HG02885 (cell line): Measurements from ENCODE around the gene ABCC8.

ENCODE experiments used
- ATAC-seq: cut with Tn5 transposase; IDR thresholded peaks from one replicate; pipeline ENCODE4 v1.9.1; 2021; ENCODE audit warnings: mild to moderate bottlenecking; ENCODE audit not compliant: unreplicated experiment, poor library complexity

The ABCC8 gene

GRCh38 chr11:17506942-17507341, 30.3 kb upstream of the ABCC8 start:
- ATAC-seq: peak; percentile 85

DNA sequence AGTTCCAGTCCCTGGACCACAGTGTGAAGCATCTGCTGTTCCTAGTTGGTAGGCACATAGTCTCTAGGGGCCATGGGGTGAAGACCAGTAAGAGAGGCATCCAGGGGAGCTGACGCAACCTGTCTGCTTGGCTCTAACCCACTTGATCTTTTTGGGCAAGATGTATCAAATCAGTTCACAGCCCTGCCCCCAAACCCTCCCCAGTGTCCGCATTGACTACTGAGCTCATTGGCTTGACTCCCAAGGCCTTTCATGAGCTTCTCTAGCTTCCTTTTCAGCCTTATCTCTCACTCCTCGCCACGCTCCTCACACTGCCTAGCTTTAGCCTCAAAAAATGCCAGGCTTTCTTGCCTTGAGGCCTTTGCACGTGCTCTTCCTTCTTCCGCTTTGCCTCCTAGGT, 29.7 kb upstream of the ABCC8 start:
- no peak for ATAC-seq

DNA sequence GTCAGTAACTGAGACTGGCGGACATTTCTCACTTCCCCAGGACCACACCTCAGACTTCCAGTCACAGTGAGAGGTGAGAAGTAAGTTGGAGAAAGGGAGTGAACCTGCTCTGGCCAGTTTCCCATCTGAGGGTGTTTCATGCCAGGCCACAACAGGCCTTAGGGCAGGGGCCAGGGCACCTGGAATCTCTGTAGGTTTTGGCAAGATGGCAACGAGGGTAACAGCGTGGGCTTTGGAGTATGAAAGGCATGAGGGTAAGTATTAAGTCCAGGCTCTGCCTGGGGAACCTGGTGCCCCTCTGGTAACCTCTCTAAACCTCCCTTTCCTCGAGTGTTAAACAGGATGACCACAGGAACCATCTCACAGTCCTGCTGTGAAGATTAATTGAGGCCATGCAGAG, 28.5 kb upstream of the ABCC8 start:
- no peak for ATAC-seq

DNA sequence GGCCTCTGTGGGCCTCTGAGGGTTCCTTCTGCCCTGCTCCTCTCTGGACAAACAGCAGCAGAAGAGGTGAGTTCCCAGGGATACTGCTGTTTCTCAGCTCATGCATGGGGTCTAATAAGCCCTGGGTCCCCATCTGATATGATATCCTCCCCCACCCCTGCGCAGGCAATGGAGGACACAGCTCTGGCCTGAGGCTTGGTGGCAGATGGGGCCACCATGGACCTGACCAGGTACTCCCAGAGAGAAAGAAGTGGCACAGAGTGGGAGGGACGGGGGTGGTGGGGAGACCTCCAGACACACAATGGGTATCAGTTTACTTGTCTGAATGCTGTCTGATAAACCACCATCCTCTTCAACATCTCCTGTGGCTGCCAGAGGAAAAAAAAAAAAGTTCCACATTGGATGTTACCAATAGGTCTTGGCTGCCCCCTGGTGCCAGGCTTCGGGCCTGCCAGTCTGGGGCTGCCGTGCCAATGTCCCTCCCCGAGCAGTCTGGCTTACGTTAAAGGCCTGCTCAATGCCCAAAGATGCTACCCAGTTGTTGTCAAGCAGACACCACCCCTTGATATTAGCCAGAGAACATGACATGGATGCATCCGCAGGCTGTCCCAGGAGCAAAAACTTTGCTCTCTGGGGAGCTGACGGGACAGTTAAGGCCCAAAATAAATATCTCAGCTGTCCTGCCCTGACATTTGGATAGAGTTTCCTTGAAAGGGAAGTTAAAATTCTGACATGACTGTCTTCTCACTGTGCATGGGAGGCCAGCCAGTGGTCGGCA, 27.9 kb upstream of the ABCC8 start:
- peak; percentile 56 for ATAC-seq

- ATAC-seq: no peak
Measured at GRCh38 chr11:17502630-17503029, 26.0 kb upstream of the ABCC8 start.

- ATAC-seq: no peak
Measured at GRCh38 chr11:17500673-17501072, 24.0 kb upstream of the ABCC8 start.

GRCh38 chr11:17498475-17498874, 21.8 kb upstream of the ABCC8 start:
- ATAC-seq: peak; percentile 53

DNA sequence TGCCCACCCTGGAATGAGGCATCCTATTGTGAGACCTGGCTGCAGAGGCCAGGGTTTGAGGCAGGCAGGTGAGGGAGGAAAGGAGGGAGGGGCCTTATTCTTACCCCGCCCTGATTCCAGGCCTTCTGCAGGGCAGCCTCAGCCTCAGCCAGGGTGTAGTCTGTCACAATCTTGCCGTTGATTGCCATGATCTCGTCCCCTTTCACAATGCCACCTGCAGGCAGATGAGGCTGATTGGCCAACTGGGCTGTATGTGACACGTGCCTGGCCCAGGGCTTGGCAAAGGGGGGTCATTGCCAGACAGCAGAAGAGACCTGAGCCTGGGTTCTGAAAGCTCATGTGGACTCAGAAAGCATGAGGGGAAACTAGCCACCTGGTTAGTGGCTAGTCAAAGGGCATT, 21.4 kb upstream of the ABCC8 start:
- no peak for ATAC-seq

- no peak for ATAC-seq
Measured at GRCh38 chr11:17496406-17496805, 19.8 kb upstream of the ABCC8 start.

DNA sequence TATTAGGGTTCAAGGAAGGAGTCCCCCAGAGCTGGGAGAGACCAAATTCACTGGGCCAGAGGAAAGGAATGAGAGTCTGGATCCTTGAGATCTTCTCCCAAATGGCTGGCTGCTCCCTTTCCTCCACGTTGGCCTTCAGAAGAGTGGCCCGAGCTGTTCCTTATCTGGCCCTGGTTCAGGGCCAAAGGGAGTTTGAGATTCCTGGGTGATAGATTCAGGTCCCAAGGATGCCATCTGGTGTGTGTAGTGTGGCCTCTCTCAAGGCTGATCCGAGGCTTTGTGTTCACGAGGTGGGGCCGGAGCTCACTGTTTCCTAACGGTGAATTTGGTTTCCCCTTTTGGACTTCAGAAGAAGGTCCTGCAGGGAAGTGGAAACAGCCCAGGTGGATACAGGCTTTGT, 17.4 kb upstream of the ABCC8 start:
- ATAC-seq: no peak

- ATAC-seq: no peak
Measured at GRCh38 chr11:17490938-17491337, 14.3 kb upstream of the ABCC8 start.

GRCh38 chr11:17490232-17490631, 13.6 kb upstream of the ABCC8 start:
- no peak for ATAC-seq

GRCh38 chr11:17489751-17490150, 13.1 kb upstream of the ABCC8 start:
- ATAC-seq: no peak

DNA sequence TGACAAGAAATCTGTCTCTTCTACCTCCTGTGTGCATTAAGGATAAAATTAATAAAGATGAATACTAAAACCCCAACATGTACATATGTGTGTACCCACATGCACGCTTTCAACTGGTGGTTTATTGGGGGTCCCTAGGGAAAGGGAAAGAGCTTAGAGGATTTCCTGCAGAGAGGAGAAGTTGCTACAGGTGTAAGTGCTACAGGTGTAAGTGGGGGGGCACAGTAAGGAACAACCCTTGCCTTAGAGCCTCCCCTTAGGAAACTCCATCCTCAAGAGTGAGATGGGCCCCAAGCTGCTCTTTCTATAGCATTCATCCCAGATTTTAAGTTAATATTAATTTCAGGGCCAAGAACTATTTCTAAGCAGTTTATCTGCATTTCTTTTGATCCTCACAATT, 11.9 kb upstream of the ABCC8 start:
- ATAC-seq: no peak

- no peak for ATAC-seq
Measured at GRCh38 chr11:17486646-17487045, 10.0 kb upstream of the ABCC8 start.

DNA sequence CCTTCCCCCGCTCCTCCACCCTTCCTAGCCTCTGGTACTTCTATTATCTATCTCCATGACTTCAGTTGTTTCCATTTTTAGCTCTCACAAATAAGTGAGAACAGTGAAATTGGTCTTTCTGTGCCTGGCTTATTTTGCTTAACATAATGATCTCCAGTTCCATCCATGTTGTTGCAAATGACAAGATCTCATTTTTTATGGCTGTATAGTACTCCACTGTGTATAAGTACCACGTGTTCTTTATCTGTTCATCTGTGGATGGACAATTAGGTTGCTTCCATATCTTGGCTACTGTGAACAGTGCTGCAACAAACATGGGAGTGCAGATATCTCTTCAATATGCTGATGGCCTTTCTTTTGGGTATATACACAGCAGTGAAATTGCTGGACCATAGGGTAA, 6.9 kb upstream of the ABCC8 start:
- no peak for ATAC-seq

GRCh38 chr11:17481905-17482304, 5.3 kb upstream of the ABCC8 start:
- ATAC-seq: no peak

DNA sequence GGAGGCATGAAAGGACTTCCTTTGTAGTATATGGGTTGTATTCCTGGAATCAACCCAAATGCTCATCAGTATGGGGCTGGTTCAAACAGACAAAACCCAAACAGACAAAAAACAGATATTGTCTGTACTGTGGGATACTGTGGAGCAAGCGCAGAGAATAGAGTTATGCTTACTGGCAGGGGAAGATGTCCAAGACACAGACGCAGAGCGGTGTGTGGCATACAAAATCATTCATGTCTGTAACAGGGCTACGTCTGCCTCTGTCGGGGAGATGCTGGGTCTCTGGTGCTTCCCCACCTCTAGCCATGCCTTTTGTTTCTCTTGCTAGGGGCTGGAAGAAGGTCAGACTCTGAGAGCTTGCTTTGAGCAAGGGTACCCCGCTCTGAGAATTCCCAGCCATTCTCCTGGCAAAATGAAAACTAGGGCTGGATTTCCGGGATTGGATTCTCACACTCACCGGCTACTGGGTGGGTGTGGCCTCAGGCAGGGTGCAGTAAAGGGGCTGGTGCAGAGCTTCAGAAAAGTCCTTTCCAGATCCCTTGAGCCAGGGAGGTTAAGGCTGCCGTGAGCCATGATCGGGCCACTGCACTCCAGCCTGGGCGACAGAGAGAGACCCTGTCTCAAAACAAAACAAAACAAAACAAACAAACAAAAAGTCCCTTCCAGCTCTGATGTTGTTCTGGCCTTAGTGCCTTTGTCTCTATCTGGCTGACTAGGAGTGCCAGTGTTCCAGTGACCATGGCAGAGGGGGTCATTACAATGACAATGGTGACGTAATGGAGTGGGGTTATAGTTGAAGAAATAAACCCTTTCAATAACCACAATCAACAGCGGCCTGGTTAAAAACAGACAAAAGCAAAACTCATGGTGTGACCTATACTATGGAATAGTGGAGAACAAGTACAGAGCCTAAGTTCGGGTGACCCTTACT, 2.9 kb upstream of the ABCC8 start:
- ATAC-seq: no peak

GRCh38 chr11:17478070-17478469, 1.4 kb upstream of the ABCC8 start:
- ATAC-seq: no peak

DNA sequence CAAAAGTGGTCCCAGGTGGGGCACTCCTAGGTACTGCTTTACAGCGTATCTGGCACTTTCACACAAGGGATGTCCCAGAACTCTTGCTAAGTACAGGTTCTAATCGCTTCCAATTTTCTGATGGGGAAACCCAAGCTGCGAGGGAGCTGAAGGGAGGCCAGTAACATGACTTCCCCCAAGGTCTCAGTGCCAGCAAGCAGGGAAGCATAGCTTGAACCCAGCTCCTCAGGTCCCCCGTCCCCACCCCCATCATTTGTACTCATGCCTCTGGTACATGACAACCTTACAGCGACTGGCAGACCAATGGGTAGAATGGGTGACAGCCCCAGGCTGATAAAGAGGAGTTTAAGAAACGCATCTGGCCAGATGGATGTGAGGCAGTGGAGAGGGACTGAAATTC, 716 bp upstream of the ABCC8 start:
- no peak for ATAC-seq

DNA sequence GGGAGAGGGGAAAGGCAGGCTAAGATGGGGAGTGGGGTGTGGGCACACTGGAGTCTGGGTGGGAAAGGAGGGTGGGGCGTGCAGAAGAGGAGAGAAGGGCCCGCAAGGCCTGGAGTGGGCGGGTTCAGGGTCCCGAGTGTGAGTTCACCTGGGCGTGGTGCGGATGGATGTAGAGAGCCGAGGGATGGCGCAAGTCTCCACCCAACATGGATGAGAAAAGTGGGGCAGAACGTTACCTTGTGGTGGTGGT, 364 bp upstream of the ABCC8 start:
- no peak for ATAC-seq
